Effector CD8-positive, alpha-beta T cell (primary cell): ENCODE measurements around the gene ZNF516.

Experiments
- DNase-seq: peaks from one replicate; lab custom pipeline; 2025; lab: John Stamatoyannopoulos, UW

Gene ZNF516

DNA sequence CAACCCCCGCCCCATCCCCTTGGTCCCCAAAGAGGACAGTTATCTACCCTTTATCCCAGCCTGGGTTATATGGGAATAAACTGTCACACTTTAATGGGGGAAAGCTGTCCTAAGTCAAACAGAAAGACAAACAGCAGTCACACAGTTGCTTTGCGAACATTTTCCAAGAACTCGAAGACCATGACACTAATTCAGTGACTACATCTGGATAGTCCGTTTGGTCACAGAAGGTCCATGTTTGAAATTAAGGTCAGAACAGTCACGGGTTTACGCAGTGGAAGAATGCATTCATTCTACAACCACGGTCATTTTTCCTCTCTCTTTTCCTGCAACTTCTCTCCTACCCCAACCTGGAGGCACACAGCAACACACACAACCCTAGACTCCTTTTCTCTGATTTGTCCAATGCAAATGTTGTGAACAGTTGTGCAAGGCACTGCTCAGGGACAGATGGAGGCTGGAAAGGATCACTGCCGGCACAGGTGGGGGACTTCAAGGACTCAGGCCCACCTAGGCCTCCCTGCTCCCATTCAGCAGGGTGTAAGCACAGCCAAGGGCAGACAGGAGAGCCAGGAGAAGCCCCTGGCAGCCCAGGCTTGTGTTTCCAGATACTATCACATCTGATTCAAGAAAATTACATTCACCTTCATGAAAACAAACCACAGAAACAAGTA is 39.9 kb downstream of the ZNF516 start:
- DNase-seq, result no peak

DNA sequence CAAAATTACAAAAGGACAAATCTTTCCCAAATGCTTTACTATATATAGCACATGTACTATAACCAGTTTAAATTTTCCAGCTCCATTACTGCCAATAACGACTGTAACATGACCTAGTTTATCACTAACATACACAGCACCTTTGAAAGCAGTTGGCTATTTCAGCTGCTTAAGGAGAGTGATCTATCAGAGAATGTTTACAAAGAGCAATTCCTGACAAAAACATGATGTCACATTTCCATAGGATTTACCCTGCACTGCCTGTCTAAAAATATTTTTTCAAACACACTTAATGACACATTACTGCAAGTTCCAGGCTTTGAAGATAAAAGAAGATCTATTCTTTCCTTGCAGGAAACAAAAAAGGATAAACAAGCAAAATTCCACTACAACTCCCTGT is 40.6 kb downstream of the ZNF516 start:
- DNase-seq, result no peak

DNA sequence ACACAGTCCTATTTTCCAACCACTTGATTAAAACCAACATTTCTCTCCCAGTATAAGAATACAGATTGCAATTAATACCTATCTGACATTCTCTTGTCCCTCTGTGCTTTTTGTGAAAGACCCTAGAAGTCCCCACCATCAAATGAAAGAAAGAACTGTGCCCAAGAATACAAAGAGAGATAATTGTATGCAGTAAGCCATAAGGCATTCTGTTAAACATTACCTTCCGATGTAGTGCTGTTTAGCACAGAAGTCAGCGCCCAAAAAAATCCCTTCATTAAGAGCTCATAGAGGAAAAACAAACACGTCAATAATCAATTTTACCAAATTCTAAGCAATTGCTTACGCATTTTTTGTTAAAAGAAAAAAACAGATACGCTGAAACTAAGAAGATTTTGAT is 41.1 kb downstream of the ZNF516 start:
- no peak for DNase-seq

DNA sequence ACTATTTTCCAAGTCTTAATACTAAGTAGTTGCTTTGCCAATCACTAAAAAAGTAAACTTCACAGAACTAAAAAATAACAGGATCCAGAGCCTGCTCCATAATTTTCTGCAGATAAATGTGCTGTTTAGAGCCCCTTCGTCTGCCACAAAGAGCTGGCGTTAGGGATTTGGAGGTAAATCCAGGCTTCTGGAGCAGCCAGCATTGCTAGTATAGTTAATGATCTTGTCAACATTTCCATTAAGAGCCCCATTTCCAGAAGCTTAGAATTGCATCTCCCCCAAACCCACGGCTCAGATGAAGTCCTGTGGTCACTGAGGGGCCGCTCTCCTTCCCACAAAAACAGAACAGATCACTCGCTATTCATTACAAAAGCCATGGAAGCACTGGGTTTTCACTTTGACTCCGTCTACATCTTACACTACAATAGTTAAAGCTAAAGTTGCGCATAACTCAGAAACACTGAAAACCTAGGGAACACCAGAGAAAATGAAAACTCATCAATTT is 41.9 kb downstream of the ZNF516 start:
- DNase-seq, result no peak

DNA sequence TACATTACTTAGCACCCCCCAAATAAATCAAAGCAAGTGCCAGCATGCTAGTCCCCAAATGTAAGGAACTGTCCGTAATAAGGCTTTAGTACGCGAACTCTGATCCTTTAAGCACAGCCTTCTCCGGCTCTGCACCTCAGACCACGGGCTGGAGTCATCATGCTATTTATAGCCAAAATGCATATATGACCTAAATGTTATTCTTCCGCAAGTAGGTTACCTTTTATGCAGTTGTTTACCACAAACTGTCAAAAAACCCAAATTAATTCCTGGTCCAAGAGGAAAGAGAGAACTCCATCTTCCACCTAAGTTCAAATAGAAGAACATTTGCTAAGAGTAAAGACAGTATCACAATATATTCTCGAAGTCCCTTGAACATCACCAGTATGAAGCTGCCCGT is 42.7 kb downstream of the ZNF516 start:
- DNase-seq, result no peak

DNA sequence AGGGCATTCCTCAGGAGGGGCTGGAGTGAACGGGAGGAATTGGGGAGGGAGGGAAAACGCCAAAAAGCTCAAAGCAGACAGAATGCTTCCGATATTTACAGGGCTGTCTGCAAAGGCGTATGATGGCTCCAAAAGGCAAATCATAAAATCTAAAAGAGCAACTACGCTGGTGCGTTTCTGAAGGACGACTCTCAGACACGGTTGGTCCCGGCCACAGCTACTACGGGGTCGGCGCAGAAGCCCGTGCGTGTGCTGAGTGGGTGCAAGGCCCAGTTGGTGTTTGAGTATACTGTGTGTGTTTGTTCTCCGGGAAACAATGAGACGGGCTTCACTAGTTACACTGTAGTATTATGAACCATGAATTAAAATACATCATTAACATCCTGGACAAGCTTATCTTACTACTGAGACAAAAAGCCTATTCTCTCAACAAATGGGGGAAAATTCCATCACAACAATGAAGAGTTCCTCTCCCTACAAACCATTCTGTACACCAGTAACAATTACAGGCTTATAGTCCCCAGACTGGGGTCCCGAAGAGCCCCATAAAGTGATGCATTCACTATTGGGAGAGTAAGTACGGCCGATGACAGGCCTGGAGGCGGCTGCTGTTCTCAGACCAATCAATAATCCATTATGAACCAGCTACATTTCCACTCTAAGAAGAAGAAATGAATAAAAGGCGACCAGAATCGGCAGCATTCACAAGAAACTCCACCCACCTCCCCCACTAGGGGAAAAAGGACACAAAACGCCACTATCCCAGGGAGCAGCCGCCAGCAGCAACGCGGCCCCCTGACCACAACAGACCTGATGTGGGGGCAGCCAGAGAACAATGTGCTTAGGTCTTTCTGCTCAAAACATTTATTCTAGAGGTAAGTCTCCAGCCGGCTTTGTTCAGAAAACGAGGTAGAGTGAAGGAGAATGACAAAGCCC is 43.4 kb downstream of the ZNF516 start:
- DNase-seq, result no peak

DNA sequence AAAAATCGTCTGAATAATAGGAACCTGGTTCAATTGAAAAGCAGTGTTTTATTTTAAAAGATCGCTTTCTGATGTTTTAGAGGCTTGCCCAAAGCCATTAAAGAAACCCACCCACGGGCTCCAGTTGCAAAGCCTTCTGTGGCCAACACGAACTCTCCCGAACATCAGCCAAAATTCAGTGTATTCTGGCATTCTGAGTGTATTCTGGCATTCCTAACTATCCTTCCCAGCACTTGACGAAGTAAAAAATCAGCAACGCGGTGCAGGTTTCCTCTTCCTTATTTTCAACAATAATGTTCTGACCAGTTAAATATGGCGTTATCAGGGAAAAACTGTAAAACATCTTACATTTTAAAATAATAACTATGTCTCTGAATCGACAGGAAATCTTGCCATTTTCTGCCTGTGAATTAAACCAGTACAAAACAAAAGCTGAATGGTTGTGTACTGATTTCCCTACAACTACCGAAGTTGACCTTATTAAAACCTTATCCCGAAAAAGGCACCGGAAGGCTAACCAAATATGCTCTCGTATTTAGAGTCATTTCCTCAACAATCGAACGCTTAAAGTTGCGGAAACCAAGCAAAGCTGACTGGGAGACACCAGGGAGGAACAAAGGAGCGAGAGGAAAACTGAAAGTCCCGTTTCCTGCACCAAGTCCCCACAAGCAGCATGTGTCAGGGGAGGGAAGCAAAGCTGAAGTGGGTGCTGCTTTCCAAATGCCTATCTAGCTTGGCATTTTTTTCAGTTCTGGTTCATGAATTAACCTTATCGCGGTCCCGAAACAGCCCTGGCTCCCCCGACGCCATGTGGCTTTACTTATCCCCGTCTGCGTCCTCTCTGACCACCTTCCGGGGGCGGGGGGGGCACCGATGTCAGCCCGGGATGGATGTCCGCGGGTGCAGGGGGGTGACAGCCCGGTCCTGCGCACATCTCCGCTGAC is 44.3 kb downstream of the ZNF516 start:
- DNase-seq, result no peak

DNA sequence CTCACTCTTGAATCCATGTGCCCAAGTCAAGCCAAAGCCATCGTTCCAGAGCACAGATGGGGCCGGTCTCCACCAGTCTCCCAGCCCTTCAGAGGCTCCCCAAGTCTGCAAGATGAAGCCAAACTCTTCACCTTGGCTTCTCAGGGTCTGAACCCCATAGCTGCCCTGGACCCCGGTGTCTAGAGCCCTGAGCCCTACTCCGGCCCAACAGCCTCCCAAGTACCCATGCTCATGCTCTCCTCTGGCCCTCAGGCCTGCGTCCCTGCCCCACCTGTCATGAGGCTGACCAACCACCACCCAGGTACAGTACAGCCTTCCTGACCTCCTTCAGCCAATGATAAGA is 46.0 kb downstream of the ZNF516 start:
- DNase-seq, result no peak

DNA sequence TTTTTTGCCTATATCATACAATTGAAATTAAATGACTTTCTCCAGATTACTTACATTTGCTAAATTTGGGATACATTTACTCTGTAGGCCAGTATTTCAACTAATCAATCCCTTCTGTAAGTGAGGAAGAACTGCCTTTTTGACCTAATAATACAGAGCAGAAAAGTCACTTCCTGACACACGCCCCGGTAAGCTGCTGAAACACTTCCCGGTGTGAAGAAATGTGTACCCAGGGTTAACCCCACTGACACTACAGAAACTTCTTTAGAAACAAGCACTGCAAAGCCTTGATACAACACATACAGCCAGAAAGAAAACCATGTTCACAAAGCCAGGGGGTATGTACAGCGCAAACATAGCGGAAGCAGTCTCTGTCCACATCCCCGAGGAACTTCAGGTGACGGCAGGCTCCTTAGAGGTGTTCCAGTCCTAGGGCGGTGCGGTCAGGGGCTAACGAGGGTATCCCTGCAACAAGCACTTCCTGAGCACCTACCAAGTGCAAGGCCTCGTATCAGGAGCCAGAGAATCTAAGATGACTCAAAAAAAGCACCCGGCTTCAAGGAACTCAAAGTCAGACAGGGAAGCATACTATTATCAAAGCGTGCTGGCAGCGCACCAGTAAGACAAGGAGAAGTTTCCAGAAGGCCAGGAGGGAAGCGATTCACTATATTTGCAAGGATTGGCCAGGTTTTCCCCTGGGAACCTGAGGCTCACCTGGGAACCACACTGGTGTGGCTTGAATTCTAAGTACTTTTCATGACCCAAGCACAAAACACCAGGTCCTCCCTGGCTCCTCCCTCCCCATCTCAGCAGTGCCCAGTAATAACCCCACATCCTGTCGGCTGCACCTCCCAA is 46.6 kb downstream of the ZNF516 start:
- DNase-seq, result no peak

DNA sequence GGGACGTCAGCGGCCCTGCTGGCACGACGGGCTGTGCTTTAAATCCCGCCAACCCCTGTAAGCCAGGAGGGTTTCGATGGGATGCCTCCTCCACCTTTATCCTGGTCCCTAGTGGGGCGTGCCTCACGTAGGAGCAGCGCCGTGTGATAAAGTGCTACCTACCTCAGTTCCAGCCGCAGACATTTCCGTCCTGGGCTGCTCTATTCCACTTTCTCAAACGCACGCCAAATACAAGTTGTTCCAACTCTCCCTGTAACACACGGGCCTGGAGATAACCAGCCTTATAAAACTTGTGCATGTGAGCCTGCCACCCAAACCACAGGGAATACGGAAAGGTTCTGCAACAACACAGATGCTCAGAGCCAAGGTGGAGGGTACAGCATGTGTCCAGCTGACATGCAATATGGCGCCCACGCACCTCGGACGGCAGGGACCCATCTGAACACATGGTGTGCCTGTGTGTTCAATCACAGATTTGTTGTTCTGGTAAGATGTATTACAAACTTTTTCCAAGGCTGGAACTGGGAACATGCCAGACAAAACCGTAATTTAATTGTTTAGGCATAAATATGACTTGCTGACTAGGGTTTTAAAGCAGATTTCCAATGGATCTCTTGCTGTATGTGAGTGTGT is 47.7 kb downstream of the ZNF516 start:
- DNase-seq, result no peak

DNA sequence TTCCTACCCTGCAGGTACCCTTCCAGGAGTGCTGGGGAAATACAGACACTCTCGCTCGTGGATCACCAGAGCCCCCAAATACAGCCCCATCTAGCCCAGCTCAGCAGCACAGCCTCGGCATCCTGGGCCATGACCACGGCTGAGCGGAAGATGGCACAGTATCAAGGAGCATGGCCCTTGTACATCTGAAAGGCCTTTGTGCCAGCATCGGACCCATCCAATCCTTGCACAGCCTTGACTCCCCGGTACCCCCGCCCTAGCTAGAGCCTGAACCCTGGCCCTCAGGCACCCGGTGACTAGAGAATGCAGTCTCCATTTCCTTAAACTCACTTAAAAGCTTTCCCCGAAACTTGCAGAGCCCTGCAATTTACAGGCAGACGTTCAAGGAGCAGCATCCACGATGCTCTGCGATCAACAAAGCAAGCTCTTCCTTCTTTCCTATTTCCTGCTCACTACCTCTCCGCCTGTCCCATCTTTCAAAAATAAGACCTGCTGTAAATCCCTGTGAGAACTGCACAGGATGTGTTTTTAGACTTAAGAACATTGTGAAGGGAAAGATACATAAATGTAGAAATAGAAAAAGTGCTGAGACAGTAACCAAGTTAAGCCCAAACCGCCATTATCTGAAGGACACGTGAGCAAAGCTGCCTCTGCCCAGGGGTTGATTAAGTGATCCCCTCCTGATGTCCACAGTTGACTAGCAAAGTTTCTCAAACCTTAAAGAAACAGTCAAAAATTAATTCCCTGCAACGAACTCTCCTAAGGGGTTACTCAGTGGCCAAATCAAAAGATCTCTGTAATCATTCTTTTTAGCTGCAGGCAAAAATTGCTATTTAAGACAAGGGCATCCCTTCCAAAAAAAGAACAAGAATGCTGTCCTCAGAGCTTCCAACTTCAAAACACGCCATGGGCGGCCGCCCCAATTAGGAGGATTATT is 48.5 kb downstream of the ZNF516 start:
- DNase-seq, result no peak

DNA sequence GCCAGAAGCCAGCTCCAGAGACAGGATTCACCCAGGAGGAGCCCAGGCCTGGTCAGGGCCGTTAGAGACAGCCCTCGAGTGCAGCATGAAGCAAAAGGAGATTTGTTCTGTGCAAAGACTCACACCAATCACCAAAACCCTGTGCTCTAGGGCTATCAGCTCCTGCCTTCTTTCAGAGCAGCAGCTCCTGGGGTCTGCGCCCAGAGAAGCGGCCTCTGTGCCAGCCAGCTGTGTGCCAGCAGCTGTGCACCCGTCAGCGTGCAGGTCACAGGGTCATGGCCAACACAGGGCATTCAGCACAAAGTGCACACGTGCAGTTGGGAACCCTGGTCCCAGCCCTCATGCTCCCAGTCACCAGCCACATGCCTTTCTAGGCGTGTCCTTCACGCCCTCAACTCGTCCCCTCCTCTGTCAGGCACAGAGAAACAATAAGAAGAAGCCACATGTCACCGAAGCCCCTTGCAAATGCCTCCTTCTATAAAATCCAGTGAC is 49.3 kb downstream of the ZNF516 start:
- no peak for DNase-seq

DNA sequence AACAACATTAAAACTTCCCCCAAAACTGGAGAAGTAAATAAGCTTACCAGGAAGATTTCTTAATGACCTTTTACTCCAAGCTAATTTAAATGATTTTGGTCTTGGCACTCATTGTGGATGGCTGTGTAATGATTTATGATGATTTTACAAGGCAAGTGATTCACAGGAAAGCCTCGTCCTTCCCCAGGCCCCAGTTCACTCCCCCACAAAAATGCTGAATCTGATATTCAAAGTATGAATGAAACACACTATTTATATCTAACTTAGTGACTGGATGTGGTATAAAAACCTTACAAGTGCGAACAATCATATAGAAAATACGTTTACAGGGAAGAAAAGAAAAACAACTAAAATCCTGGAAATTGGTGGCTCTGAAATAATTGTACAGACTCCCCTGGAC is 49.8 kb downstream of the ZNF516 start:
- DNase-seq, result no peak

DNA sequence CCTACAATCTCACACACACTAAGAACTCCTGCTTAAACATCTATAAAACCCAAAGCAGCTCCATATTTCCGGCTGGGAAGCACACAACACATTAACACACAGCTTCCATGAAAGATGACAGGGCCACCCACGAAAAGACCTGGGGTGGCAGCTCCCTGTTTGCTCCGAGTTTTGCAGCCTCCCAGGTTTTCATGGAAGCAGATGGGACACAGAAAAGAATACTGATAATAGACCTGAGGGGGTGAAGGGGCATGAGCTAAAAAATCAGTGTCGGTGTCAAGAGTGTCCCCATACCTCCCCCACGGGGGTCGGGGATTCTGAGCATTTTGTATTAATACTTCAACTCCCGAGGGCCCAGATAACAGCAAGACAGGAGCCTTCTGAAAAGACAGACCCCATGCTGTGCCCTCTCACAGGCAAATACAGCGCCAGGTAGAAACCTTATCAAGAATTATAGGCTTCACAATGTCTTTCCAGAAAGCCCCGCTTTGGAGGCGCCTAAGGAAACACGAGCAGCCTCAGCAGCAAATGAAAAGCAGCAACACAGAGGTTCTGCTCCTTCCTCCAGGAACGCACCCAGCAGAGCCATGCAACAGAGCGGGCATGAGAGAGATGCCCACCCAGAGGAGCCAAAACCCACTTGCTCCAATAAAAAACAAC is 50.5 kb downstream of the ZNF516 start:
- DNase-seq, result no peak

DNA sequence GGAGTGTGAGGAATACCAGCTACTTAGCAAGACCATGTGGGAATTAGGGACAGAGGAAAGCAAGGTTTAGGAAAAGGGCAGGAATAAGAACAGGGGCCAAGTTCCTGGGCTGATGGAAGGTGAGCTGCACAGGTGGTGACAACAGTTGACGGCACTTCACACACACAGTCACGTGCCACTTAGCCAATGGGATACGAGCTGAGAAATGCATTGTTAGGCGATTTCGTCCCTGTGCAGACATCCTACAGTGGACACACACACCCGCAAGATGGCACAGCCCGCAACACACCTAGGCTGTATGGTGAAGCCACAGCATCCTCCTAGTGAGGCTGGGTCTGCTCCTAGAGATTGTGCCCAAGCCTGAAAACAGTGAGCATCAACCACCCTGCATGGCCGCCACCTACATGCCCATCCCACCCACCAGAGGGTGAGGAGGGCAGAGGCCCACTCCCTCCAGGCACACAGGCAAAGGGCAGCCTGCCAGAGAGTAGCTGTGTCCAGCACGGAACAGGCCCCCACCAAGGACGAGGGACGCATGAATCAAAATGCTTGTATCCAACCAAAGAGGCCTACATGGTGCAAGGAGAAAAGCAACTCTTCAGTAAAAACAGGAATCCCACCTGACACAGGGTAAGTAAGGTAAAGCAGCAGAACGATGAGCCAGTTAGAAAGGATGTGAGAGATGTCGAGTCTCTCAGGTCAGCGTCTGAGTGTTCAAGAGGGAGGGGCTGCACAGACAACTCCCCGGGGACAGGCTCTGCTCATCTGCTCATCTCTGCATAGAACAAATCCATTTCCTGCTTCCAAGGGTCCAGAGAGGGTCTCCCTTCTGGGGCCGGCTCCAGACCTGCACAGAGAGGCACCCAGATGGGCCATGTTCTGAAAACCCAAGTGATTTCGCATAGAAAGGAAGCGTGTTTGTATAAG is 51.3 kb downstream of the ZNF516 start:
- no peak for DNase-seq

DNA sequence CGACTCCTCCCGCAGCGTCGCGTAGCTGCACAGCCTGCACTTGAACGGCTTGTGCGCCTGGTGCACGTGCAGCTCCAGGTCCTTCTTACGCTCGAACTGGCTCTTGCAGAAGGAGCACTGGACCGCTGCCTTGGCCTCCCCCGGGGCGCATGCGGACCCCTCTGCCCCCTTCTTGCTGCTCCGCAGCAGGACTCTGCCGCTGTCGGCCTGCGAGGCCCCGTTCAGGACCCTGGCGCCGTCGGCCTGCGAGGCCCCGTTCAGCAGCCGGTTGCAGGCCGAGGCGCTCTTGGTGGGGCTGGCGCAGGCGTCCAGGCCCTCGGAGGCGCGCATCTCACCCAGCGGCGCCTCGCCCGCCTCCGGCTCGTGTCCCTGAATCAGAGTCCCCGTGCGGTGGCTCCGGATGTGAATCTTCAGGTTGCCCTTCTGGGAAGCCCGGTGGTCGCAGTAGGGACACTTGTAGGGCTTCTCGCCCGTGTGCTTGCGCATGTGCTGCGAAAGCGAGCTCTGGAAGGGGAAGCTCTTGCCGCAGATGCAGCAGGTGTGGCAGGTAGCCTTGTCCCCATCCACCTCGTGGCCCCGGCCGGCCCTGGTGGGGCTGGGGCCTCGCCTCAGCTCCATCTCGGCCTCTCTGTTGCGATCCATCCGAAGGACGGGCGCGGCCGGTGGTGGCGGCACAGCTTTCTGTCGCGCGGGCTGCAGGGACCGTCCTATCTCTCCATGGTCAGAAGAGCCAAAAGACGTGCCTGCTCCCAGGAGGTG is 52.5 kb downstream of the ZNF516 start:
- DNase-seq, result no peak
